HK-2 (cell line): ENCODE data around the gene STK32B.

Source experiments
- DNase-seq: peaks from one replicate; pipeline ENCODE4 v3.0.0-alpha.2; 2018; ENCODE audit not compliant: unreplicated experiment

The STK32B gene

DNA sequence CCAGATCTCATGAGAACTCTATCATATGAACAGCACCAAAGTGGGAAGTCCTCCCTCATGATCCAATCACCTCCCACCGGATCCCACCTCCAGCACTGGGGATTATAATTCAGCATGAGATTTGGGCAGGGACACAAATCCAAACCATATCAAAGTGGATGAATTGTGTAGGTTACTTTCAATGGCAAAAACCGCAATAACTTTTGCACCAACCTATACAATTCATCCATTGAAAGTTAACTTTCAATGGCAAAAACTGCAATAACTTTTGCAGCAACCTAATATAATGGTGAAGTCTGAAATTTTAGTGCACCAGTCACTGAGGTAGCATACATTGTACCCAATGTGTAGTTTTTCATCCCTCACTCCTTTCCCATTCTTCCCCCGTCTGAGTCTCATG is 16.6 kb downstream of the STK32B start:
- no peak for DNase-seq

GRCh38 chr4:5069901-5070300 is 18.6 kb downstream of the STK32B start:
- DNase-seq = no peak

DNA sequence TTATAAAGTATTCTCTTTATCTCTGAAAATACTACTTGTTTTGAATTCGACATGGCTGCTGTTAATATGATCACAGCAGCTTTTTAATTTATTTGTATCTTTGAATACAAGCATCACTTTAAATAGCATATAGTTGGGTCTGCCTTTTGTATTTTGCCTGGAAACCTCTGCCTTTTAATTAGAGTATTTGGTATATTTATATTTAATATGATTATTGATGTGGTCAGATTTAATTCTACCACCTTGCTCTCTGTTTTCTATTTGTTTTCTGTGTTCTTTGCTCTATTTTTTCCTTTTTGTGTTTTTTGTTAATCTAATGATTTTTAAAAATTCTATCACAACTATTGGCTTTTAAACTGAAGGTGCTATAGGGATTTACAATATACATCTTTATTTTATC is 21.7 kb downstream of the STK32B start:
- no peak for DNase-seq

- DNase-seq = no peak
Observed at GRCh38 chr4:5078009-5078408, 26.7 kb downstream of the STK32B start.

DNA sequence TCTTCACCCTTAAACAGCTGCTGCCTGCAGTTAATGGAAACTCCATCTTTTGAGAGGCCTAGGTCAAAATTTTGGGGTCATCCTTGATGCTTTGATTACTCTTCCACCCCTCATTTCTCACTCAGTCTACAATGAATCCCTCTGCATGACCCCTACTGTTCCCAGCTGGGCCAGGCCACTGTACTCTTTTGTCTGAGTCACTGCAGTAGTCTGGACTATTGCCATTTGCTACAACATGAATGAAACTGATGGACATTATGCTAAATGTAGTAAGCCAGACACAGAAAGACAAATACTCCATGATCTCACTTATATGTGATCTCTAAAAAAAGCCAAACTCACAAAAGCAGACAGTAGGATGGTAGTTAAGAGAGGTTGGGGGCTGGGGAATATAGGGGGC is 28.3 kb downstream of the STK32B start:
- DNase-seq = no peak

GRCh38 chr4:5081441-5081999 is 30.2 kb downstream of the STK32B start:
- DNase-seq = no peak

- no peak for DNase-seq
Observed at GRCh38 chr4:5082376-5082775, 31.1 kb downstream of the STK32B start.

DNA sequence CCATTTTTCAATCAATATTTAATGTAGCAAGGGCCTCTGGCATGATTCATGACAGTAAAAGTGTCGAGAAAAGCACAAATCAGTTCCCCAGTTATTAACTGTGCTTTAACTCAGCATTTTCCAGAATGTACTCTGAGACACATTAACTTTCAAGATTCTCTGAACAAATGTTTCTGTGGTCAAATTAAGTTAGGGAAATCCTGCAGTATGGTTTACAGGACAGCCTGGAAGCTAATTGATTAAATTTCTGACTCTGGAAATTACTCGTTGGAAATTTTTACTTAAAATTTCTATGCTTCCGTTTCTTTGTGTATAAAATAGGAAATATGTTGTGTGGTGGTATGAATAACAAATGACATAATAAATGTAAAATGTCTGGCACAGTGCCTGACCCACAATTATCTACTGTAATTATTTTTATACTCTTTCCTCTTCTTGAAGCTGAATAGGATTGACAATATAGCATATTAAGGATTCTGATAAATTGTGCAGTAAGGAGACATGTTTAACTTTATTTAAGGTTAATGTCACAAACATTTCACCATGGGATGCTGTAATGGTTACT is 33.7 kb downstream of the STK32B start:
- no peak for DNase-seq

- no peak for DNase-seq
Observed at GRCh38 chr4:5086535-5086934, 35.3 kb downstream of the STK32B start.

DNA sequence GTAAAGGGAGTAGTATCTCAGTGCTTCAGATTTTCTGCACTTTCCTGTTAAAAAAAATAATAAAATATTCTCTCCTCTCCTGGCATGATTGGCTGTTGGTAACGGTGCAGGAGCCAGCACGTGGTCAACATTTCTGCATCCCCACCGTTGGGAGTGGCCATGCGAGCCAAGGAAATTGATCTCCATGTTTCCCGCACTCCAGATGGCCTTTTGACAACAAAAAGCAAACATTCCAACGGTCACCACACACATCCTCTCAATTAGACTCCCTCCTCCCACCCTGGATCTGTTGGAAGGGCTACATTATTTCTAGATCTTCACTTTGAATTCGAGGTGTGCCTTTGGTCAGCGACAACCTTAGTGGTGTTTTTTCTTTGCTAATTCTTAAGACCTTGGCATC is 45.0 kb downstream of the STK32B start:
- DNase-seq = no peak

- DNase-seq = no peak
Observed at GRCh38 chr4:5098176-5098575, 46.9 kb downstream of the STK32B start.

- DNase-seq = no peak
Observed at GRCh38 chr4:5100336-5100735, 49.1 kb downstream of the STK32B start.

GRCh38 chr4:5100986-5101385 is 49.7 kb downstream of the STK32B start:
- no peak for DNase-seq

DNA sequence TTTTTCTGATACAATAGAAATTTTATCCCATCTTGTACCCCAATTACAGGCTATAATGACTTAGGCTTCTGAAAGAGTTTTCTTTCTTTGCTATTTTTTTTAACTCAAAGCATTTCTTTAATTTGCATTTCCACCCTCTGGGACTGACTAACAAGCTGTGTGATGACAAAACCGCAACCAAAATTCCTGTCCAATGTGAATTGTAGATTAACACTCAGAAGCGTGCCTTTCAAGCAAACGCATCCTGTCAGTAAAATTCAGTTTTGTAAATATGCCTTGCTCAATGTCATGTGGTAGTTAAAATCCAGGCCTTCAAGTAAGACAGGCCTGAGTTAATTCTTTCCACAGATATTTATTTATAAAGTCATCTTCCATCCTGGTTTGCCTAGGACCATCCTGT is 50.3 kb downstream of the STK32B start:
- DNase-seq = no peak

DNA sequence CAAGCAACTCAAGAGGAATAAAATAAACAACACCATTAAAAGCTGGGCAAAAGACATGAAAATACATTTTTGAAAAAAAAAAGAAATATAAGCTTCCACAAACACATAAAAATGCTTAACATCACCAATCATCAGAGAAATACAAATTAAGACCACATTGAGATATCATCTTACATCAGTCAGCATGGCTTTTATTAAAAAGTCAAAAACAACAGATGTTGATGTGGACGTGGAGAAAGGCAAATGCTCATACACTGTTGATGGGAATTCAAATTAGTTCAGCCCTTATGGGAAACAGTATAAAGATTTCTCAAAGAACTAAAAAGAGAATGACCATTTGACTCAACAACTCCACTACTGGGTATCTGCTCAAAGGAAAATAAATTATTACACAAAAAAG is 59.6 kb downstream of the STK32B start:
- no peak for DNase-seq

GRCh38 chr4:5112333-5113095 is 61.2 kb downstream of the STK32B start:
- no peak for DNase-seq

- DNase-seq = no peak
Observed at GRCh38 chr4:5114950-5115349, 63.7 kb downstream of the STK32B start.

- DNase-seq = peak; percentile 35
Observed at GRCh38 chr4:5118091-5118786, 67.0 kb downstream of the STK32B start.

GRCh38 chr4:5118994-5119835 is 67.9 kb downstream of the STK32B start:
- no peak for DNase-seq

DNA sequence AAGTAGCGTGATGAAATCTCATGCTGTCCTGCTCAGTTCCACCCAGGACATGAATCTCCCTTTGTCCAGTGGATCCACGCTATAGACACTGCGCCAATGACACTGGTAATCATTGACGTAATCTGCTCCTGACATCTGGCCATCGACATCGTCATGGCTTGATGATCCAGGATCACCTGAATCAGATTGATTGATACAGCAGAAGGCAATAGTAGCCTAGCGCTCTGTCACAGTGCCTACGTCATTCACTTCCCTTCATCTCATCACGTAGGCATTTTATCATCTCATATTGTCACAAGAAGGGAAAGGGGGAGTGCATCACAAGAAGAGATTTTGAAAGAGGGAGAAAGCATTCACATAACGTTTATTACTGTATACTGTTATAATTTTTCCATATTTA is 68.8 kb downstream of the STK32B start:
- DNase-seq = no peak

DNA sequence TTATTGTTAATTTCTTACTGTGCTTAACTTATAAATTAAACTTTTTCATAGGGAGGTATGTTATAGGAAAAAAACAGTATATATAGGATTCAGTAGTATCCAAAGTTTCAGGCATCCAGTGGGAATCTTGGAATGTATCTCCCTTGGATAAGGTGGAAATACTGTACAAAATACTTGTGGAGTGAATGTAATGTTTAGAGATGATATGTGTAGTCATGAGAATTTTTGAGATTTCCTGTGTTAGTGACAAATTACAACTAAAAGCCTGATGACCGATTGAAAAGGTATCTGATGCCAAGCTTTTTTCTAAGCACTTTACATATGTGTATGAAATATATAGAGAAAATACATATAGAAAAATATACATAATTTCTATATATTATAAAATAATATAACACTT is 69.2 kb downstream of the STK32B start:
- no peak for DNase-seq

DNA sequence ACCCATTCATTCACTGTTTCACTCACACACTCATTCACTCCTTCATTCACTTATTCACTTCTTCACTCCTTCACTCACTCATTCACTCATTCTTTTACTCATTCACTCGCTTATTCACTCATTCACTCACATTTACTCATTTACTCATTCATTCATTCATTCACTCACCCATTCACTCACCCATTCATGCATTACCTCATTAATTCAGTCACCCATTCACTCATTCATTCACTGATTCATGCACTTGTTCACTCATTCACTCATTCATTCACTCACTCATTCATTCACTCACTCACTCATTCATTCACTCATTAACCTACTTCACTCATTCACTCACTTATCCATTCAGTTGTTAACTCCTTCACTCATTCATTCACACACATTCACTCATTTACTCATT is 70.8 kb downstream of the STK32B start:
- DNase-seq = no peak
